ENCODE results near the gene CACTIN. TPM values are rescaled to one million over a fixed set of nuclear protein-coding genes. Genes with fewer than 3 reads are reported as not detected.

CACTIN gene
- total RNA-seq, 1 experiment from 2014 or later: 18.6 TPM

DNA sequence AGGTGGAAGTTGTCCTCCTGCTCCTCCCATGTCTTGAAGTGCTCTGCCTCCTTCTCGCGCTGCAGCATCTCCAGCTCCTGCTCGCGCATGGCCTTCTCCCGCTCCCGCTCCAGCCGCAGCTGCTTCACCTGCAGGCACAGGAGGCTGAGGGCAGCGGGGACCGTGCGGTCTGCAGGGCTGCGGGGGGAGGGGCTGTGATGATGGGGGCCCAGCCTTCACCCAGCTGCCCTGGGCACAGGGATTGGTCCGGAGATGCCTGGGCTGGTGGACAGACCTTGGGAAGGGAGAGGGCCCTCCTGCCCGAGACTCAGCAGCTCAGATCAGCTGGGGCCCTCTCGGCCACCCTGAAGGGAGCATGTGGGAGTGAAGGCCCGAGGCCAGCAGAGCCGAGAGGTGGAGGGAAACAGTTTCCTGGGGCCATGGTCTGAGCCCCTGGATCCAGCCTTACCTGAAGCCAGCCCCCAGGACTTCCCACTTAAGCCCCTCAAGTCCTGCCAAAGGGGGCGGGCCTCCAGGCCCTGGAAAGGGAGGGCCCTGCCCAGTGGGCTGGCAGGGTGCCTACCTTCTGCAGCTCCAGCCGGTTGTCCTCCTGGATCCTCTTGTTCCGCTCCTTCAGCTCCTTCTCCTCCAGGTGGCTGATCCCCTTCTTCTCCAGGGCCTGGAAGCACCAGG, 6.3 kb downstream of the CACTIN start:
- TF ChIP-seq, protein P1, sequence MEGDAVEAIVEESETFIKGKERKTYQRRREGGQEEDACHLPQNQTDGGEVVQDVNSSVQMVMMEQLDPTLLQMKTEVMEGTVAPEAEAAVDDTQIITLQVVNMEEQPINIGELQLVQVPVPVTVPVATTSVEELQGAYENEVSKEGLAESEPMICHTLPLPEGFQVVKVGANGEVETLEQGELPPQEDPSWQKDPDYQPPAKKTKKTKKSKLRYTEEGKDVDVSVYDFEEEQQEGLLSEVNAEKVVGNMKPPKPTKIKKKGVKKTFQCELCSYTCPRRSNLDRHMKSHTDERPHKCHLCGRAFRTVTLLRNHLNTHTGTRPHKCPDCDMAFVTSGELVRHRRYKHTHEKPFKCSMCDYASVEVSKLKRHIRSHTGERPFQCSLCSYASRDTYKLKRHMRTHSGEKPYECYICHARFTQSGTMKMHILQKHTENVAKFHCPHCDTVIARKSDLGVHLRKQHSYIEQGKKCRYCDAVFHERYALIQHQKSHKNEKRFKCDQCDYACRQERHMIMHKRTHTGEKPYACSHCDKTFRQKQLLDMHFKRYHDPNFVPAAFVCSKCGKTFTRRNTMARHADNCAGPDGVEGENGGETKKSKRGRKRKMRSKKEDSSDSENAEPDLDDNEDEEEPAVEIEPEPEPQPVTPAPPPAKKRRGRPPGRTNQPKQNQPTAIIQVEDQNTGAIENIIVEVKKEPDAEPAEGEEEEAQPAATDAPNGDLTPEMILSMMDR (conservative IDR thresholded peaks at IDR 0.05): no peak
- TF ChIP-seq EZH2 (IDR thresholded peaks at IDR 0.05; ENCODE audit: low read depth): no peak
- peaks cover 13% of the 10 kb centered on the region for H3K79me2 ChIP-seq (ENCODE audit: low read depth)
- H3F3A ChIP-seq (ENCODE audit: insufficient read depth, low read depth): no peaks in the 10 kb centered on the region
- no peak for DNase-seq
- intact Hi-C loops (cut with micrococcal nuclease; ENCODE audit: unreplicated experiment): no loop called here
- ChIA-PET POLR2A (ENCODE audit: unreplicated experiment) (no interaction called here), CTCF (no interaction called here)
- no peaks in the 10 kb centered on the region for H3K27me3 ChIP-seq (ENCODE audit: insufficient read depth, low read depth)
- H3K9me2 ChIP-seq (ENCODE audit: insufficient read depth): no peaks in the 10 kb centered on the region
- H3K27ac ChIP-seq: no peak overlapping the region
- H3K4me1 ChIP-seq (replicated peaks; ENCODE audit: insufficient read depth): peaks cover 2% of the 10 kb centered on the region; the same call in 1 of the 2 replicates
- H3K9me3 ChIP-seq (ENCODE audit: insufficient read depth, low read depth): no peaks in the 10 kb centered on the region
- BruUV-seq (replicated peaks): no TSS peak
- H2AFZ ChIP-seq: no peak overlapping the region
- H3K36me3 ChIP-seq (ENCODE audit: low read depth): no peaks in the 10 kb centered on the region
- H4K20me1 ChIP-seq (ENCODE audit: insufficient read depth): 0 out of 2 replicates have a peak, but pooled peaks cover 2% of the 10 kb centered on the region
- no peak overlapping the region for H3K4me2 ChIP-seq
- H3K4me3 ChIP-seq: no peak overlapping the region

DNA sequence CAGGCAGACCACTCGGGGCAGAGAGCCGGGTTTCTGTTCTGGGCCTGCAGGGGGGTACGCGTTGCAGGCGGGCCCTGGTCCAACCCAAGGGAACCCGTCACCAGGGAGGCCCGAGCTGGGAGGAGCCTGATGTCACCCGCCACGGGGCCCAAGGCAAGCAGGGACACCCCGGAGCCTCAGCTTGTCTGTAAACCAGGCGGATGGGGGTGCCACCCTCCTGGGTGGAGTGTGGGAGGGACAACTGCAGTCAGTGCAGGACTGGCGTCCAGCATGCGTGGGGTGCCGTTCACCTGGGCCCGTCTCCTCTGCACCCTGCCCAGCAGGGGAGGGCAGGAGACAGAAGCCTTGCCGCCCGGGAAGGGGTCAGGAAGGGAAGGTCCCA, 7.0 kb downstream of the CACTIN start:
- POLR2A ChIA-PET (ENCODE audit: unreplicated experiment): no interaction called here
- no TSS peak for BruUV-seq (replicated peaks)
- Histone ChIP-seq H3K4me1 (replicated peaks; ENCODE audit: insufficient read depth) (no peaks in the 10 kb centered on the region), H3K4me2 (no peak overlapping the region), H3K27ac (no peak overlapping the region), H4K20me1 (ENCODE audit: insufficient read depth) (no peaks in the 10 kb centered on the region), H2AFZ (no peak overlapping the region), H3K9me3 (ENCODE audit: insufficient read depth, low read depth) (no peaks in the 10 kb centered on the region), H3K79me2 (ENCODE audit: low read depth) (peaks cover 6% of the 10 kb centered on the region), H3K4me3 (no peak overlapping the region), H3K9me2 (ENCODE audit: insufficient read depth) (no peaks in the 10 kb centered on the region), H3F3A (ENCODE audit: insufficient read depth, low read depth) (no peaks in the 10 kb centered on the region), H3K27me3 (ENCODE audit: insufficient read depth, low read depth) (no peaks in the 10 kb centered on the region), H3K36me3 (ENCODE audit: low read depth) (no peaks in the 10 kb centered on the region)
- intact Hi-C loops (cut with micrococcal nuclease; ENCODE audit: unreplicated experiment): no loop called here
- TF ChIP-seq, protein P1 (conservative IDR thresholded peaks at IDR 0.05): no peak
- no peak for TF ChIP-seq EZH2 (IDR thresholded peaks at IDR 0.05; ENCODE audit: low read depth)
- CTCF ChIA-PET: no interaction called here
- no peak for DNase-seq

DNA sequence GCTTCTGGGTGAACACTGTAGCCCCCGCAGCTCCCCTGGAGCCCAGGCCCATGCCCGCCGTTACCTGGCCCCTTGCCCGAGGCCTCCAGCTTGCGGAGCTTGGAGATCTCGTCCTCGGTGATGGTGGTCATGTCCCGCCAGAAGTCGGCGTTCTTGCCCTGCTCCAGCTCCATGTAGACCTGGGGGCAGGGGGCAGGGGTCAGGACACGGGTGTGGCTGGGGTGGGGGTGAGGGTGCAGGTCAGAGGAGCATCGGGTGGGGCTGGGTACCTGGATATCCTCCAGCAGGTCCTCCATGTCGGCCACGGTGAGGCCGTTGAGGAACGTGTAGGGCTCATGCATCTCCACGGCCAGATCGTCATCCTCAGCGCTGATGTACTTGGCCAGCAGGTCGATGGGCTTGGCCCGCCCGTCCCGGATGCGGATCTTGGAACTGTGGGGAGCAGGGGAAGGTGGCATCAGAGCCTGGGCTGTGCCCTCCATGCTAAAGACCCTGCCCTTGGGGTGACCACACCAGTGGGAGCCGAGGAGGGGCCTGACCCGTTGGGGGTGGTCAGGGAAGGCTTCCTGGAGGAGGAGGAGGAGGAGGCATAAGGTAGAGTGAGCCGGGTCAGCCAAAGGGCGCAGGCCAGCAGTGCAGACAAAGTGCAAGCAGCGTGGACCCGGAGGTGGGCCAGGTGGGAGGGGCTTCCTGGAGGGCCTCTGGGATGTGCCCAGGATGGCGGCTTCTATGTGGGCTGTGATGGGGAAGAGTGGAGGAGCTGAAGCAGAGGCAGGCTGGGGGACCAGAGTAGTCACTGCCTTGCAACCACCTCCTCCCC, 7.6 kb downstream of the CACTIN start:
- Histone ChIP-seq H4K20me1 (ENCODE audit: insufficient read depth) (no peaks in the 10 kb centered on the region), H3K4me2 (no peak overlapping the region), H3K4me3 (no peak overlapping the region), H2AFZ (no peak overlapping the region), H3K36me3 (ENCODE audit: low read depth) (no peaks in the 10 kb centered on the region), H3K4me1 (replicated peaks; ENCODE audit: insufficient read depth) (no peaks in the 10 kb centered on the region), H3F3A (ENCODE audit: insufficient read depth, low read depth) (no peaks in the 10 kb centered on the region), H3K27ac (no peak overlapping the region), H3K9me3 (ENCODE audit: insufficient read depth, low read depth) (no peaks in the 10 kb centered on the region), H3K27me3 (ENCODE audit: insufficient read depth, low read depth) (no peaks in the 10 kb centered on the region), H3K9me2 (ENCODE audit: insufficient read depth) (no peaks in the 10 kb centered on the region), H3K79me2 (ENCODE audit: low read depth) (peaks cover under 1% of the 10 kb centered on the region; the same call in 1 of the 2 replicates)
- ChIA-PET POLR2A (ENCODE audit: unreplicated experiment) (no interaction called here), CTCF (no interaction called here)
- intact Hi-C loops (cut with micrococcal nuclease; ENCODE audit: unreplicated experiment): loop anchor here (1.0 kb wide), 1 partner anchor 74 kb away; no protein-coding TSS in a partner anchor
- BruUV-seq (replicated peaks): no TSS peak
- DNase-seq: no peak
- no peak for TF ChIP-seq EZH2 (IDR thresholded peaks at IDR 0.05; ENCODE audit: low read depth)
- TF ChIP-seq, protein P1 (conservative IDR thresholded peaks at IDR 0.05): peak; percentile 27; the same call in 1 of the 2 replicates
